Thyroid gland (tissue), 4 donors: ENCODE data around the gene CBLB. TPM values are rescaled to one million over a fixed set of nuclear protein-coding genes. Genes with fewer than 3 reads are reported as not detected.

Experiments used
- DNase-seq, 2 donors: peaks; one replicate each; pipeline ENCODE4 v3.0.0-alpha.2; 2019
- H3K27ac ChIP-seq, 3 donors: fragments of 200-600 bp; sonication (generic); 1 replicate in 2 of 3; 2 replicates in 1 of 3; pipeline ENCODE4 v1.5.1; 2016 to 2019; ENCODE audit warnings: mild to moderate bottlenecking in 1 of 3, moderate library complexity in 1 of 3
- H3K27me3 ChIP-seq: fragments of 200-600 bp; sonication (generic); one replicate; pipeline ENCODE4 v1.5.1; 2019
- H3K36me3 ChIP-seq, 2 donors: fragments of 200-600 bp; sonication (generic); one replicate each; pipeline ENCODE4 v1.5.1; 2016 to 2019
- H3K4me1 ChIP-seq, 2 donors: fragments of 200-600 bp; sonication (generic); one replicate each; pipeline ENCODE4 v1.5.1; 2017 to 2019
- H3K4me3 ChIP-seq, 3 donors: fragments of 200-600 bp; sonication (generic); replicated peaks in 1 of 3; 1 replicate in 2 of 3; 2 replicates in 1 of 3; pipeline ENCODE4 v1.5.1; 2016; ENCODE audit warnings: mild to moderate bottlenecking in 1 of 3
- H3K9me3 ChIP-seq: fragments of 200-600 bp; sonication (generic); one replicate; pipeline ENCODE4 v1.5.1; 2017
- CTCF ChIP-seq, 6 experiments: fragments of 200-600 bp in 3 of 6; fragments of 450-650 bp in 3 of 6; sonication (generic) in 3 of 6; IDR thresholded peaks; one replicate each; pipeline ENCODE4 v1.5.1; 2016 to 2019; ENCODE audit warnings: antibody characterized with exemption in 6 of 6, mild to moderate bottlenecking in 2 of 6, inconsistent platforms in 1 of 6, moderate library complexity in 1 of 6
- POLR2A ChIP-seq, 2 donors: fragments of 450-650 bp; IDR thresholded peaks; one replicate each; pipeline ENCODE4 v1.6.1; 2017; ENCODE audit warnings: antibody characterized with exemption in 2 of 2, mild to moderate bottlenecking in 2 of 2, moderate library complexity in 1 of 2
- WGBS, 2 donors: methylation state at CpG; one replicate each; pipeline ENCODE4 v1.1.5; 2017; 5-methylcytosine and 5-hydroxymethylcytosine counted together
- intact Hi-C: fragments of 100-400 bp; cut with DNase I; formaldehyde crosslinking; loops from one replicate; pipeline ENCODE4 v1.15.1; 2023
- total RNA-seq, 4 donors: library from RNA; depleted of rRNA; stranded (reverse); fragments of >200 nt; gene quantifications; one replicate each; pipeline ENCODE4 v1.2.3, GENCODE V29; 2016

The CBLB gene
- total RNA-seq, 4 donors from 2014 or later: 61.8 to 119 (median 83.4) TPM

DNA sequence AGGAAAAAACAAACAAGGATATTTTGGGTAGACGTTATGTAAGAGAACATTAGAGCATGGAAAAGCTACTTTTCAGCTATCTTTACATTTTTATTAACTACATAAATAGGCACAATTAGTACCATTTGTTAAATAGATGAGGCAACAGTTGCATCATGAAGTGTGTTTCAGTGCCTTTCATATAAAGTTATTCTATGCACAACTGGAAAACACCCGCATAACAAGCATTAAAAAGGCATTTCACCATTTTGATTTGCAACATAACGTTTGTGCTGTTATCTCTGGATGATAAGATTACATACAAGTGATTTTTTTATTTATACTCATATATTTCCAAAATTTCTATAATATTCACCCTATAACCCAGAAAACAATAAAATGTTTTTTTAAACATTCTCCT, 69.5 kb downstream of the CBLB start:
- intact Hi-C loops: no loop called here
- no peaks in the 10 kb centered on the region for H3K4me1 ChIP-seq
- 92 to 94% methylated on average over 3 of the region's 3 CpGs for WGBS, 2 donors
- no peak for DNase-seq
- no peaks in the 10 kb centered on the region for H3K27me3 ChIP-seq
- no peaks in the 10 kb centered on the region for H3K9me3 ChIP-seq
- H3K27ac ChIP-seq: no peak overlapping the region
- H3K36me3 ChIP-seq: no peaks in the 10 kb centered on the region
- no peak overlapping the region for H3K4me3 ChIP-seq
- no peak for TF ChIP-seq POLR2A (IDR thresholded peaks at IDR 0.05)
- TF ChIP-seq CTCF (IDR thresholded peaks at IDR 0.05): no peak

DNA sequence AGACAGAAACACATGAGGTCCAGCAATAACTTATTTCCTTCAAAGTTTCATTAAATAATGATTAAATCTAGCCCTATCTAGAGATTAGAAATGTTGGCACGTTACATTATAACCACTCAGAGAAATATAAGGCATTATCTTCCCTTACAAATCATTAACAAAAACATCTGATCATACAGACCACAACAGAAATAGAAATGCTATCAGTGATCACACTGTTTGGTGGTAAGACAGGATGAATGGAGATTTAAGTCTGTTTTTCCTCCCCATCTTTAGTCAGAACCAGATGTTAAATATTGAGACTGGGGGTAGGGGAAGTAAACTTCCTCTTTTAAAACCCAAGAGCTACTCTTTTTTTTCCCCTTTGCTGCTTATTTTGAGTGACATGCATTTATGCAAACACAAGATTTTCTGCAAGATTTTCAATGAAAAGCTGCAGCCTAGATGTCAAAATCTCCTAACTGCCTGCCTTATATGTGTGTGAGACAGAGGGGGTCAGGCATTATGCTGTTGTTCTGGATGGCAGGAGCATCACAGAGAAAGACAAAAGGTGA, 70.4 kb downstream of the CBLB start:
- 62 to 87% methylated on average over 1 of the region's 1 CpG for WGBS, 2 donors
- H3K9me3 ChIP-seq: no peaks in the 10 kb centered on the region
- intact Hi-C loops: no loop called here
- no peak for DNase-seq
- no peaks in the 10 kb centered on the region for H3K36me3 ChIP-seq
- TF ChIP-seq CTCF (IDR thresholded peaks at IDR 0.05) (no peak), POLR2A (IDR thresholded peaks at IDR 0.05) (no peak)
- H3K27ac ChIP-seq: no peak overlapping the region
- H3K4me3 ChIP-seq: no peak overlapping the region
- H3K4me1 ChIP-seq: no peaks in the 10 kb centered on the region
- H3K27me3 ChIP-seq: no peaks in the 10 kb centered on the region

DNA sequence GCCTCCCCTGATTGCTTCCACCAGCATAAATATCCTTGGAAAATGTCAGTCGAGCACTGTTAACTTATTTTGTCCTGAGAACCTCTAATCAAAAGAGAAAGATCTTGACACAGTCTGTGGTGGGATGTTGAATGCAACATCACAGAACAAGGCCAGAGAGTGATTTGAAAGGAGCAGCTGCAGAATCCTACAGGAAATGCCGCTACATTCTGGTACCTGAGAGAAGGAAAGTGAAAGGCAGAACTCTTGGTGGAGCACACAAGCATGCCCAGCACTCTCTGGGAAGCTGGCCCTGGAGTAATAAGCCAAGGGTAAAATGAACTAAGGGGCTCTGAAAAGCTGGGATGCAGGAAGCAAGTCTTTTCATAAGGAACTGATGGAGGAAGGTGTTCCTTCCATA, 75.8 kb downstream of the CBLB start:
- H3K9me3 ChIP-seq: no peaks in the 10 kb centered on the region
- peak overlapping the region; percentile 19 to 58 (median 42) for H3K27ac ChIP-seq
- H3K27me3 ChIP-seq: no peaks in the 10 kb centered on the region
- no peak overlapping the region for H3K4me3 ChIP-seq
- DNase-seq: no peak
- H3K4me1 ChIP-seq: peaks cover 3 to 11% of the 10 kb centered on the region in 2 donors
- intact Hi-C loops: no loop called here
- WGBS, 2 donors: 83 to 89% methylated on average over 2 of the region's 2 CpGs
- no peaks in the 10 kb centered on the region for H3K36me3 ChIP-seq
- TF ChIP-seq POLR2A (IDR thresholded peaks at IDR 0.05): no peak
- no peak for TF ChIP-seq CTCF (IDR thresholded peaks at IDR 0.05)

DNA sequence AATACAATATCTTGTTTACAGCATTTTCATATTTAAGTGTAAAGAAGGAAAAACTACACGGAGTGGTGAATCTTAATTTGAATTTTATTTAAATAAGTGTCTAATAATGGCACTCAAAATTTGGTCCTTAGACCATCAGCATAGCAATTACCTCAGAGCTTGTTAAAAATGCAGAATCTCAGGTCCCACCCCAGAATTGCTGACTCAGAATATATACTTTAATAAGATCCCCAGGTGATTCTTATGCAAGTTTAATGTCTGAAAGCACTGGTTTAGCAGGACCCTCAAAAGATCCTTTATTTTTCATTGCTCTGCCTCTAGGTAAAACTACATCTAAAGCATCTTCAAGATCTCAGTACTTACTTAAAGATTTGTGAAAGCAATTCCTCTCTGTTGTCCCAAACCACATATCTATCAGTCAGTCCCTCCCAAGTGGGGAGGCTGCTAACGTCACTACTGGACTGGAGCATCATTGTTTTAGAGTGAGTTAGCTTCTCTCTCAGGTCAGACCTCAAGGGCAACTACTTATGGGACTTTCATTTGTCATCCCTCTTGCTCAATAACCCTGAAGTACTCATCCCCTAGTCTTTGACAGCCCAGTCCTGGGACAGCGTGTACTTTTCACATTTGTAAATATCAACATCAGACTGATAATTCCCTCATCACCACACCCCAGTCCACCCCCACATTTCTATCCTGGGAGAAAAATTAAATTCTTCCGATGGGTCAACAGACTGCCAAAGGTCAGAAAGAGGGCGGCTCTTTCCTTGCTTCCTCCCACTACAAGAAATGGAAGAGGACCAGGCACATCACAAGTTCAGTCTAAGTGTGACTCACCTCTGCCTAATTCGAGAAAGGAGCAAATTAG, 76.7 kb downstream of the CBLB start:
- intact Hi-C loops: no loop called here
- Histone ChIP-seq H3K27ac (peak overlapping the region in 2 of 3 donors; percentile 42 to 58), H3K9me3 (no peaks in the 10 kb centered on the region), H3K4me3 (no peak overlapping the region), H3K27me3 (no peaks in the 10 kb centered on the region), H3K36me3 (no peaks in the 10 kb centered on the region), H3K4me1 (peaks cover 3 to 11% of the 10 kb centered on the region in 2 donors)
- peak; percentile 22 to 25 for DNase-seq
- TF ChIP-seq POLR2A (IDR thresholded peaks at IDR 0.05) (no peak), CTCF (IDR thresholded peaks at IDR 0.05) (no peak)
- WGBS, 2 donors: 73 to 76% methylated on average over 6 of the region's 6 CpGs

DNA sequence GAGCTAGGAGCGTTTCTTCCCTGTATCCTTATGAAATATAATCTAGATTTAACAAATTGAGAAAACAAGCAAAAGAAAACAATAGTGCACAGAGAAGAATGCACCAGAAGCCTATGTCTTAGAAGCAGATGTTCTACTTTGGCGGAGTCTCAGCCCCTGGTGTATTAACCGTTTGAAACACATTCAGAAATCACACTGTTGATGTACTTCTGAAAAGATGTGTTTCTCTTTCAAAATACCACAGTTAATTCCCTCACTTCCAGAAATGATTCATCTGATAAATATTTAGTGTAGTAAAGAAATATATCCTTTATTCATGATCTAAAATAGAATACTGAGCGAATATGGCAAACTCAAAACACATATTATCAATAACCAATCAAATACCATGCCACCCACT, 77.7 kb downstream of the CBLB start:
- no peak for TF ChIP-seq POLR2A (IDR thresholded peaks at IDR 0.05)
- no peak for TF ChIP-seq CTCF (IDR thresholded peaks at IDR 0.05)
- Histone ChIP-seq H3K27ac (peak overlapping the region; percentile 36 to 42 (median 37)), H3K9me3 (no peaks in the 10 kb centered on the region), H3K36me3 (no peaks in the 10 kb centered on the region), H3K27me3 (no peaks in the 10 kb centered on the region), H3K4me1 (peaks cover 3 to 14% of the 10 kb centered on the region in 2 donors), H3K4me3 (no peak overlapping the region)
- WGBS, 2 donors: 65 to 87% methylated on average over 4 of the region's 4 CpGs
- intact Hi-C loops: no loop called here
- no peak for DNase-seq
